Suppressor macrophage (primary cell): ENCODE data around the gene DSCAML1.

Source experiments
- DNase-seq, 4 experiments: peaks; one replicate each; pipeline ENCODE4 v3.0.0-alpha.2; 2020 to 2022

The DSCAML1 gene

GRCh38 chr11:117517097-117517496, 279.9 kb downstream of the DSCAML1 start:
- no peak for DNase-seq

- DNase-seq: no peak
These were observed 280.9 kb downstream of the DSCAML1 start for GRCh38 chr11:117515892-117516787.

GRCh38 chr11:117514256-117514655, 282.8 kb downstream of the DSCAML1 start:
- no peak for DNase-seq

- DNase-seq: no peak
These were observed 283.4 kb downstream of the DSCAML1 start for GRCh38 chr11:117513666-117514065.

- no peak for DNase-seq
These were observed 285.0 kb downstream of the DSCAML1 start for GRCh38 chr11:117511931-117512539.

- no peak for DNase-seq
These were observed 285.5 kb downstream of the DSCAML1 start for GRCh38 chr11:117511483-117511930.

- peak; percentile 31 to 57 (median 51) for DNase-seq
These were observed 286.4 kb downstream of the DSCAML1 start for GRCh38 chr11:117510646-117511045.

- no peak for DNase-seq
These were observed 287.5 kb downstream of the DSCAML1 start for GRCh38 chr11:117509543-117509942.

GRCh38 chr11:117506971-117507370, 290.0 kb downstream of the DSCAML1 start:
- no peak for DNase-seq

- DNase-seq: no peak
These were observed 291.6 kb downstream of the DSCAML1 start for GRCh38 chr11:117505285-117505970.

- DNase-seq: no peak
These were observed 294.3 kb downstream of the DSCAML1 start for GRCh38 chr11:117502779-117503100.

GRCh38 chr11:117502015-117502778, 294.8 kb downstream of the DSCAML1 start:
- DNase-seq: no peak

GRCh38 chr11:117501237-117501898, 295.6 kb downstream of the DSCAML1 start:
- no peak for DNase-seq

- no peak for DNase-seq
These were observed 298.2 kb downstream of the DSCAML1 start for GRCh38 chr11:117498791-117499190.

- DNase-seq: no peak
These were observed 299.6 kb downstream of the DSCAML1 start for GRCh38 chr11:117497206-117497951.

GRCh38 chr11:117495357-117495756, 301.7 kb downstream of the DSCAML1 start:
- no peak for DNase-seq

GRCh38 chr11:117492578-117493251, 304.3 kb downstream of the DSCAML1 start:
- DNase-seq: no peak

- DNase-seq: no peak
These were observed 306.1 kb downstream of the DSCAML1 start for GRCh38 chr11:117490911-117491310.

- DNase-seq: peak; percentile 15 to 50 (median 43)
These were observed 306.9 kb downstream of the DSCAML1 start for GRCh38 chr11:117489999-117490679.
